ENCODE data around the gene CARS2.
A peak's percentile ranks its signal among the peaks of the same experiment; 100 is the strongest.

CARS2 gene

GRCh38 chr13:110593430-110594130, 112.3 kb downstream of the CARS2 start:
- Histone ChIP-seq H3K9ac (ENCODE audit: insufficient read length) (no peak overlapping the region), H3K9me3 (ENCODE audit: low read depth, low read length) (no peaks in the 10 kb centered on the region), H3K27ac (no peak overlapping the region), H3K4me3 (no peak overlapping the region), H3K36me3 (ENCODE audit: insufficient read depth, low read length) (no peaks in the 10 kb centered on the region)
- DNase-seq (ENCODE audit: low read depth, low spot score): peak; percentile 48
- TF ChIP-seq EZH2 (IDR thresholded peaks at IDR 0.05): no peak
- no peak for TF ChIP-seq FOXP2 (optimal IDR thresholded peaks at IDR 0.05; ENCODE audit: control extremely low read depth, extremely low read length, insufficient read depth)
- no peak for TF ChIP-seq POLR2AphosphoS5 (IDR thresholded peaks at IDR 0.05; ENCODE audit: borderline replicate concordance, low read depth, low read length)

DNA sequence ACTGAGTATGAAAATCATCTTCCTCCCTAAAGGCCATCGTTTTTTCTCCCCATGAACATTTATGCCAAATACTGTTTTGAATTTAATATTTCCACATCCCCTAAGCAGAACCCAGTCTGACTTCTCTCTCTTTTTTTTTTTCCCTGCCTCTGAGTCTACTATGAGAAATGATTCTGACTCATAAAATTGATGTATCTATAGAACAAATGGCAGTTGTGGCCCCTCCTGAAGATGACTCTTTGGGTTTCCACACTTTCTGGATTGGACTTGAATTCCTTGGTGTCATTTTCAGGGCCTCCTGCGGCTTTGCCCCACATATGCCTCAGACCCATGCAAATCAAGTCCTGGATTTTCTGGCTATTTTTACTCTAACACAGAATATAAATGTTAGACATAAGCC, 113.3 kb downstream of the CARS2 start:
- Histone ChIP-seq H3K36me3 (ENCODE audit: insufficient read depth, low read length) (no peaks in the 10 kb centered on the region), H3K4me3 (no peak overlapping the region), H3K27ac (no peak overlapping the region), H3K9me3 (ENCODE audit: low read depth, low read length) (no peaks in the 10 kb centered on the region), H3K9ac (ENCODE audit: insufficient read length) (no peak overlapping the region)
- no peak for TF ChIP-seq FOXP2 (optimal IDR thresholded peaks at IDR 0.05; ENCODE audit: control extremely low read depth, extremely low read length, insufficient read depth)
- TF ChIP-seq EZH2 (IDR thresholded peaks at IDR 0.05): no peak
- no peak for TF ChIP-seq POLR2AphosphoS5 (IDR thresholded peaks at IDR 0.05; ENCODE audit: borderline replicate concordance, low read depth, low read length)
- DNase-seq (ENCODE audit: low read depth, low spot score): no peak

Data from SK-N-MC (cell line).